Measurements from ENCODE around the gene SNRNP25. TPM values are rescaled to one million over a fixed set of nuclear protein-coding genes. Genes with fewer than 3 reads are reported as not detected.
"Not testable (repeated sequence)": the region's sequence is repeated elsewhere in the genome, so short reads cannot be mapped to it uniquely, and the experiment has no call there.

SNRNP25 gene
- total RNA-seq, 3 donors from 2014 or later, result 18.8 to 24.9 (median 20.6) TPM

DNA sequence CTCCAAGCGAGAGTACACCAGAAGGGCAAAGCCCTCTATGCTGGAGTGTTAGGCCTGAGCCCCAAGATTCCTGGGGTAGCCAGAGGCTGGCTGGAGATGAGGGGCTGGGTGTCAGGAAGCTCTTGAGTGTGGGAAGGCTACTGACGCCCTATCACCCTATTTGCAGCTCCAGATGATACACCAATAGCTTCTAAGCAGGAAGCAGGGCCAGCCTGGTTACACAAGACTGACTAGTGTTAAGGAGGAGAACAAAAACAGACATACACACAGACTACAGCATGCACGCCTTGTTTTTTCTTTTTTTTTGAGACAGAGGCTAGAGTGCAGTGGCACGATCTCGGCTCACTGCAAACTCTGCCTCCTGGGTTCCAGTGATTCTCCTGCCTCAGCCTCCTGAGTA is 16.1 kb upstream of the SNRNP25 start:
- no peak for ATAC-seq

DNA sequence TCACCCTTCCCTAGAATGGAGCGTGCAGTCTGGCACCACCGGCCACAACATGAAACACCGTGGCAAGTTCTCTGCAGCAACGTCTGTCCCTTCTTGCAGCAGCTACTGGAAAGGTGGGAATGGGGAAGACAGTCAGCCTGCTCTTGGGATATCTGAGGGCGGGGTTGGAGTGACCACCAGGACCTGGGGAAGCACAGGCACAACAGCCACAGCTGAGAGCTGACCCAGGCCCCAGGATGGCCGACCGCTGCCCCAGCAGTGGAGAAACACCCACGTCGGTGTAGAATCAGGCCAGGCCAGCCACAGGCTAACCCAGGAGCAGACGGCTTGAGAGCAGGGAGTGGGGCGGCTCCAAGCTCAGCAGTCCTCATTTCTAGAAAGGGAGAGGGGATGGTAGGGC is 15.4 kb upstream of the SNRNP25 start:
- peak in 1 of 3 donors; percentile 55 for DNase-seq
- intact Hi-C loops (cut with DNase I, micrococcal nuclease); H3K9me3 ChIP-seq; H3K4me3 ChIP-seq; H3K36me3 ChIP-seq (ENCODE audit: low read depth); H3K4me1 ChIP-seq (ENCODE audit: low read depth); ATAC-seq: not testable (repeated sequence)

More for the DNA sequence above, 16.1 kb upstream of the SNRNP25 start:
- TF ChIP-seq, protein P1, sequence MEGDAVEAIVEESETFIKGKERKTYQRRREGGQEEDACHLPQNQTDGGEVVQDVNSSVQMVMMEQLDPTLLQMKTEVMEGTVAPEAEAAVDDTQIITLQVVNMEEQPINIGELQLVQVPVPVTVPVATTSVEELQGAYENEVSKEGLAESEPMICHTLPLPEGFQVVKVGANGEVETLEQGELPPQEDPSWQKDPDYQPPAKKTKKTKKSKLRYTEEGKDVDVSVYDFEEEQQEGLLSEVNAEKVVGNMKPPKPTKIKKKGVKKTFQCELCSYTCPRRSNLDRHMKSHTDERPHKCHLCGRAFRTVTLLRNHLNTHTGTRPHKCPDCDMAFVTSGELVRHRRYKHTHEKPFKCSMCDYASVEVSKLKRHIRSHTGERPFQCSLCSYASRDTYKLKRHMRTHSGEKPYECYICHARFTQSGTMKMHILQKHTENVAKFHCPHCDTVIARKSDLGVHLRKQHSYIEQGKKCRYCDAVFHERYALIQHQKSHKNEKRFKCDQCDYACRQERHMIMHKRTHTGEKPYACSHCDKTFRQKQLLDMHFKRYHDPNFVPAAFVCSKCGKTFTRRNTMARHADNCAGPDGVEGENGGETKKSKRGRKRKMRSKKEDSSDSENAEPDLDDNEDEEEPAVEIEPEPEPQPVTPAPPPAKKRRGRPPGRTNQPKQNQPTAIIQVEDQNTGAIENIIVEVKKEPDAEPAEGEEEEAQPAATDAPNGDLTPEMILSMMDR (IDR thresholded peaks at IDR 0.05), result no peak
- intact Hi-C loops (cut with DNase I, micrococcal nuclease), result no loop called here
- Histone ChIP-seq H3K4me3 (no peak overlapping the region), H3K9me3 (no peaks in the 10 kb centered on the region), H3K36me3 (ENCODE audit: low read depth) (no peaks in the 10 kb centered on the region), H3K4me1 (ENCODE audit: low read depth) (peaks cover 5% of the 10 kb centered on the region)
- DNase-seq, result peak in 1 of 3 donors; percentile 15

DNA sequence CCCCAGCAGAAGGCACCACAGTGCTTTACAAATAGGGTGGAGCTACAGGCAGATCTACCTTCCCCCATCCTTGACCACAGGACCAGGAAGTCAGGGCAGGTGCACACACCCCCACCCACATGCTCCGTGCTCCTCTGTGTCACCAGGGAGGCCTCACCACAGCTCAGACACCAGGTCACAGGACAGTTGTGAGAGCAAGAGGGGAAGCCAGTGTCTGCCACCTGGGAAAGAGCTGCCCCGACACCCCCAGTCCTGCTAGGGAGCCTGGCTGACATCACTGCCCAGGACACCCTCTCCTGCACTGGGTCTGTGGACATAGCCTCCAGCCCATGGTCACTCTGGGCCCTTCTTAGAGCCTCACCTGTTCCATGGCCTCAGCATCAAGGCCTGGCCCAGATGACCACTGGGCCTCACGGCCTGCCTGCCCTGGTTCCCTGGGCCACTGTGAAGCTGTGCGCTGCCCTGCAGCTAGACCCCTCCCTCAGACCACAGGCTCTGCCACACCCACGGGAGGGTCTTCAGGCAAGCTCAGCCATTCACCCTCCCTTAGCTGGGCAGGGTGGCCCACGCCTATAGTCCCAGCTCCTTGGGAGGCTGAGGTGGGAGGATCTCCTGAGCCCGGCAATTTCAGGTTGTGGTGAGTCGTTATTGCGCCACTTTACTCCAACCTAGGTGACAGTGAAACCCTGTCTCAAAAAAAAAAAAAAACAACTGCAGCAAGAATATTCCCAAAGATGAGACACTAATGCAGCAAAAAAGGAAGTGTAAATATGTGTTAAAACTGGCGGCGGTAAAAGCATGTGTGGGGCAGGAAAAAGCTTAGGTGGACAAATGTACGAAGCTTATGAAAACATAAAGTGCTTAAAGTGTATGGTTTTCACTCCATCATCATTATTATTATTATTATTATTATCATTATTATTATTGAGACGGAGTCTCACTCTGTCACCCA is 14.4 kb upstream of the SNRNP25 start:
- ATAC-seq, result peak; percentile 97
- Histone ChIP-seq H3K9me3 (no peaks in the 10 kb centered on the region), H3K36me3 (ENCODE audit: low read depth) (no peaks in the 10 kb centered on the region), H3K4me3 (no peak overlapping the region), H3K4me1 (ENCODE audit: low read depth) (peaks cover 5% of the 10 kb centered on the region)
- TF ChIP-seq, protein P1 (IDR thresholded peaks at IDR 0.05), result no peak
- intact Hi-C loops (cut with DNase I, micrococcal nuclease), result no loop called here
- DNase-seq, result peak; percentile 72 to 89 (median 75)

DNA sequence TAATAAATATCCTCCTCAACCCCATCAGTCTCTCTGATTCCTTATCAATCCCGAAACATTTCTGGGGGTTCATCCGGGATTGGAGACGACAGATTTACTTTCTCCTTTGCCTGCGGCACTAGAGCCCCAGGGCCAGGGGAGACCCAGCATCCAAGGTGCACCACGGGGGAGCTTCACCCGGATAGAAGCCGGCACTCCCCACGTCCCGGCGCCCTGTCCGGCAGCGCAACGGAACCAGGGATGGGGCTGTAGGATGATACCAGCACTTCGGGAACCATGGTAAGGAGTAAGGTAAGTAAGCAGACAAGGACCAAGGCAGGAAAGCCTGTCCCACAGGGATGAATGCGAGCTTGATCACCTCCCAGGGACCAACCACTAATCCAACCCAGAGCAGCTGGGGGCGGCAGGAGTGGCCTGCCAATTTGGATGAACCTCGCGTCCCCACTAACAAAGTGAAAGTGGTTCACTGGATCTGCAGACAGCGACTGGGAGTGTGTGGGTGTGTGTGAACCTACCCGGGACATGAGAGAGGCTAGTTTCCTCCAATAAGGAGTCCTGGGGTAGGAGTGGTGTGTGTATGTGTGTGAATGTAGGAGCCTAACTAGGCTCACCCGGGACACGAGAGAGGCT is 12.1 kb upstream of the SNRNP25 start:
- Histone ChIP-seq H3K4me3 (no peak overlapping the region), H3K36me3 (ENCODE audit: low read depth) (no peaks in the 10 kb centered on the region), H3K9me3 (no peaks in the 10 kb centered on the region), H3K4me1 (ENCODE audit: low read depth) (peaks cover 5% of the 10 kb centered on the region)
- DNase-seq (peak in 1 of 3 donors; percentile 30), ATAC-seq (no peak)
- intact Hi-C loops (cut with DNase I, micrococcal nuclease), result no loop called here
- TF ChIP-seq, protein P1 (IDR thresholded peaks at IDR 0.05), result no peak

DNA sequence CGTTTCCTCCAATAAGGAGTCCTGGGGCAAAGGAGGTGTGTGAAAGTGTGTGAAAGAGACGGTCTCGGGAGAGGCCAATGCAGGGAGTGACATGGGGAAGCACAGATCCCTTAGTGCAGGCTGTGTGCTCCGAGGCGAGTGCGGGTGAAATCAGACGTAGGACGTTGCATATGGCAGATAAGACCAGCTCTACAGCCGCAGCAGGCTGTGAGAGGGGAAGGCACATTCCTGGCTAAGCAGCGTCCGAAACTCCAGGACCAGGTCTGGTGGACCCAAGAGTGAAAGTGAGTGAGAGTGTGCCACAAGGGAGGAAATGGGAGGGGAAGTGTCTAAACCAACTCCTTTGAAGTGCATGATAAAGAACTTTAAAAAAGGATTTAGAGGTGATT is 11.6 kb upstream of the SNRNP25 start:
- Histone ChIP-seq H3K4me1 (ENCODE audit: low read depth) (peaks cover 5% of the 10 kb centered on the region), H3K4me3 (no peak overlapping the region), H3K36me3 (ENCODE audit: low read depth) (no peaks in the 10 kb centered on the region), H3K9me3 (no peaks in the 10 kb centered on the region)
- DNase-seq (peak in 1 of 3 donors; percentile 22), ATAC-seq (no peak)
- intact Hi-C loops (cut with DNase I, micrococcal nuclease), result no loop called here
- TF ChIP-seq, protein P1 (IDR thresholded peaks at IDR 0.05), result no peak

DNA sequence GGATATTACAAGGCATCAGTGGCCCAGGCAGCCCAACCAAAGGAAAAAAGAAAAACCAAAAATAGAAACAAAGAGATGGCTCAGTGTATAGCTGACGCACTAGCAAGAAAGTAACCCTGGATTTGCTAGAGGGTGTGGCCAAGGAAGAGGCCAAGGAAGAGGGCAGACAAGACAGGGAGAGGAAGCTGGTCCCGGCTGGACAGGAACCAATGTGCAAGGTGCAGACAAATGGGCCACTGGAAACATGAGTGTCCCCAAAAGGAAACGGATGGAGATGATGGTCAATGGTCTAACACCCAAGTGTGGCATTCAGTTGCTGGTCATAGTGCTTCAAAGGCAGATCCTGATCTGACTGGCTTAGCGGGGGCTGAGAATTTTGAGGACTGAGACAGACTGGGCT is 10.9 kb upstream of the SNRNP25 start:
- ATAC-seq (no peak), DNase-seq (peak in 1 of 3 donors; percentile 16)
- Histone ChIP-seq H3K4me3 (no peak overlapping the region), H3K9me3 (no peaks in the 10 kb centered on the region), H3K36me3 (ENCODE audit: low read depth) (no peaks in the 10 kb centered on the region), H3K4me1 (ENCODE audit: low read depth) (peaks cover 5% of the 10 kb centered on the region)
- TF ChIP-seq, protein P1 (IDR thresholded peaks at IDR 0.05), result no peak
- intact Hi-C loops (cut with DNase I, micrococcal nuclease), result no loop called here
